Measurements from ENCODE around the gene EML6. TPM values are rescaled to one million over a fixed set of nuclear protein-coding genes. Genes with fewer than 3 reads are reported as not detected.

The EML6 gene
- total RNA-seq, 2 donors from 2014 or later: 0.46 to 10.7 TPM

DNA sequence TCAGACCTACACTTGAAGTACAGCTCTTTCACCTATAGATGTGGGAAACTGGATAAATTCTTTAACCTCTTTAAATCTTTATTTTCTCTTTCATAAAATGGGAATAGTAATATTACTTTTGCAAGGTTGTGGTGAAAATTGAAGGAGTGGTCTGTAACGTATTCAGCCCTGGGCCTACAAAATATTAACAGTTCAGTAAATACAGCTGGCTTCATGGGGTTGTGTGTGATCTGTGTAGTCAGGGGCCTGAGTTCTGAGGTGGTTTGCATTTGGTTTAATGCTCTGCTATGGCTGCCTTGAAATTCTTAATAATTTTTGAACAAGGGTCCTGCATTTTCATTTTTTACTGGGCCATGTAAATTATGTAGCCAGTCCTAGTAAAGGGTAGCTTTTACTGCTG, 16.8 kb upstream of the EML6 start:
- Histone ChIP-seq H3K4me1 (replicated peaks) (no peaks in the 10 kb centered on the region), H3K4me3 (no peak overlapping the region), H3K9me3 (no peaks in the 10 kb centered on the region), H3K36me3 (no peaks in the 10 kb centered on the region), H3K27me3 (replicated peaks; ENCODE audit: insufficient read depth) (no peaks in the 10 kb centered on the region), H3K27ac (no peak overlapping the region)
- 86% methylated on average over 1 of the region's 1 CpG for WGBS
- intact Hi-C loops (cut with DNase I): loop anchor here (10.0 kb wide), 2 partner anchors 372 to 502 kb away; a partner anchor contains a TSS
- DNase-seq (ENCODE audit: low spot score): no peak
- TF ChIP-seq POLR2AphosphoS5 (IDR thresholded peaks at IDR 0.05): no peak
- no peak for TF ChIP-seq POLR2A (IDR thresholded peaks at IDR 0.05)
- TF ChIP-seq, protein P1, sequence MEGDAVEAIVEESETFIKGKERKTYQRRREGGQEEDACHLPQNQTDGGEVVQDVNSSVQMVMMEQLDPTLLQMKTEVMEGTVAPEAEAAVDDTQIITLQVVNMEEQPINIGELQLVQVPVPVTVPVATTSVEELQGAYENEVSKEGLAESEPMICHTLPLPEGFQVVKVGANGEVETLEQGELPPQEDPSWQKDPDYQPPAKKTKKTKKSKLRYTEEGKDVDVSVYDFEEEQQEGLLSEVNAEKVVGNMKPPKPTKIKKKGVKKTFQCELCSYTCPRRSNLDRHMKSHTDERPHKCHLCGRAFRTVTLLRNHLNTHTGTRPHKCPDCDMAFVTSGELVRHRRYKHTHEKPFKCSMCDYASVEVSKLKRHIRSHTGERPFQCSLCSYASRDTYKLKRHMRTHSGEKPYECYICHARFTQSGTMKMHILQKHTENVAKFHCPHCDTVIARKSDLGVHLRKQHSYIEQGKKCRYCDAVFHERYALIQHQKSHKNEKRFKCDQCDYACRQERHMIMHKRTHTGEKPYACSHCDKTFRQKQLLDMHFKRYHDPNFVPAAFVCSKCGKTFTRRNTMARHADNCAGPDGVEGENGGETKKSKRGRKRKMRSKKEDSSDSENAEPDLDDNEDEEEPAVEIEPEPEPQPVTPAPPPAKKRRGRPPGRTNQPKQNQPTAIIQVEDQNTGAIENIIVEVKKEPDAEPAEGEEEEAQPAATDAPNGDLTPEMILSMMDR (IDR thresholded peaks at IDR 0.05): no peak

DNA sequence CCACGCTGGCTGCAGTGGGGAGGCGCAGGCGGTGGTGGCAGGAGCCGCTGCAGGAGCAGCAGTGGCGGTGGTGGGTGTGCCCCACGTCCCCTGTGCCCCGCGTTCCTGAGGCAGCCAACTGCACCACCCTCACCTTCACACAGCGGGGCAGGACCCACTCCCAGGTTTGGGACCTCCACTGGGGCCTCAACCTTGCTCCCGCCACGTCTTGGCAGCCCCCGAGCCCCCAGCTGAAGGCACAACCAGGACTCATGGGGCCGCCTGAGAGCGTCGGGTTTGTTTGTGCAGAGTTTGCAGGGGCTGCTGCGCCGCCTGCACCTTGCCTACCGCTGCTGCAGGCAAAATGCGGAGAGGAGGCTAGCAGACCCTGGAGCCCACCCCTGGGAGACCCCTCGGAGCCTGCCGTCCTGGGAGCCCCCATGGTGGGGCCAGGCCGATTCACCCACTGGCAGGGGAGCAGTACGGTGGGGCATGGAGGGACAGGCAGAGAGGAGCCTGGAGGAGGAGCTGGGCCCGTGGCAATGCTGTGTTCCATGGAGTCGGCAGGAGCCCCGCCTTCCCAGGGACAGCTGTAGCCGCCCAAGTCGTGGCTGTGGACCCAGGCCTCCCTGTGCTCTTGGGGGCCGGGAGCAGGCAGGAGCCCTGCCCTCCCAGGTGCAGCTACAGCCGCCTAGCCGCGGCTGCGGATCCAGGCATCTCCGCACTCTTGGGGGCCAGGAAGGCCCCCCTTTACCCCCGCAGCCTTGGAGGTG, 14.7 kb upstream of the EML6 start:
- 6% methylated on average over 28 of the region's 35 CpGs for WGBS
- Histone ChIP-seq H3K4me3 (peak overlapping the region; percentile 36 to 37), H3K27me3 (replicated peaks; ENCODE audit: insufficient read depth) (no peaks in the 10 kb centered on the region), H3K36me3 (no peaks in the 10 kb centered on the region), H3K4me1 (replicated peaks) (no peaks in the 10 kb centered on the region), H3K9me3 (no peaks in the 10 kb centered on the region), H3K27ac (peak overlapping the region; percentile 30 to 71)
- TF ChIP-seq POLR2A (IDR thresholded peaks at IDR 0.05): no peak
- TF ChIP-seq, protein P1 (IDR thresholded peaks at IDR 0.05): peak in 2 of 4 experiments; percentile 5 to 18
- intact Hi-C loops (cut with DNase I): loop anchor here (10.0 kb wide), 2 partner anchors 374 to 504 kb away; a partner anchor contains a TSS
- DNase-seq (ENCODE audit: low spot score): peak; percentile 47

DNA sequence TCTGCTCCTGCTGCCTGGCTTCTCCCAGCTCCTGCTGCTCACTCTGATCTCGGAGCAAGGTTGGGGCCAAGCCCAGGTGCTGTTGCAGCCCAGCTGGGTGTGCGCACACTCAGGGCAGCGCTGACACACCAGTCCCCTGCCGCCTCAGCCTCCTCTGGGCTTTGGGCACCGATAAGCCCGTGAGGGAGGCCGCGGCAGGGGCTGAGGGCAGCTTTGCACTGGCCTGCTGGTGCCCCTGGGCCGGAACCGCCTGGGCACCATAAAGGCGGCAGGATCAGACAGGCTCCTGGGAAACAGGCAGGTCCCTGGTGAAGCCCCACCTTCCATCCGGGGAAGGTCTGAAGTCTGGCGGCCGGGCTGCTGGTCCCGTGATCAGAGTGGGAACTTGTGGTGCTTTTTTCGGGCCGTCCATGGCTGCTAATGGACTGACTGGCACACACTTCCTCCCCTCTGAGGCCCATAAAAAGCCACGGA, 14.1 kb upstream of the EML6 start:
- no peaks in the 10 kb centered on the region for H3K36me3 ChIP-seq
- no peaks in the 10 kb centered on the region for H3K9me3 ChIP-seq
- peak overlapping the region; percentile 30 to 71 for H3K27ac ChIP-seq
- no peaks in the 10 kb centered on the region for H3K27me3 ChIP-seq (replicated peaks; ENCODE audit: insufficient read depth)
- TF ChIP-seq POLR2A (IDR thresholded peaks at IDR 0.05) (no peak), POLR2AphosphoS5 (IDR thresholded peaks at IDR 0.05) (no peak)
- TF ChIP-seq, protein P1 (IDR thresholded peaks at IDR 0.05): no peak
- H3K4me3 ChIP-seq: peak overlapping the region; percentile 36 to 37
- peak; percentile 52 for DNase-seq (ENCODE audit: low spot score)
- no peaks in the 10 kb centered on the region for H3K4me1 ChIP-seq (replicated peaks)
- 28% methylated on average over 17 of the region's 18 CpGs for WGBS
- intact Hi-C loops (cut with DNase I): loop anchor here (10.0 kb wide), 2 partner anchors 375 to 505 kb away; a partner anchor contains a TSS

DNA sequence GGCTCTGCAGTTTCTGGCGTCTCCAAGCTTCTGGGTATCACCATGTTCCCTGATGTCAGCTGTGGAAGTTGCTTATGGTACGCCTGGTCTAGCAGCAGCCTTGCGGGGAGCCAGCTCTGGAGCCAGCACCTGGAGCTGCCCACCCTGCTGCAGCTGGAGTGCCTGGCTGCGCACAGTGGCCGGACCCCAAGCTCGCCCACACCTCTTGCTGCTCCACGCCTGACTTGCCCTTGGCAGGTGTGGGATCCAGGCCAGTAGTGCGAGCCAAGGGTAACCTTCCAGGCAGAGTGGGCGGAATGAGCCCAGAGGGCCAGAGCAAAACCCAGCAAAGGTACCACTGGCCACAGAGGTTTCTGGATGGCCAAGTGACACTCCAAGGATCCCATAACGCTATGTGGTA, 13.2 kb upstream of the EML6 start:
- intact Hi-C loops (cut with DNase I): loop anchor here (5.0 kb wide), 1 partner anchor 603 kb away; no protein-coding TSS in a partner anchor

More for the DNA sequence above, 13.2 kb upstream of the EML6 start:
- H3K36me3 ChIP-seq: no peaks in the 10 kb centered on the region
- TF ChIP-seq POLR2A (IDR thresholded peaks at IDR 0.05) (no peak), POLR2AphosphoS5 (IDR thresholded peaks at IDR 0.05) (no peak)
- TF ChIP-seq, protein P1 (IDR thresholded peaks at IDR 0.05): no peak
- H3K27me3 ChIP-seq (replicated peaks; ENCODE audit: insufficient read depth): no peaks in the 10 kb centered on the region
- no peak overlapping the region for H3K27ac ChIP-seq
- no peak overlapping the region for H3K4me3 ChIP-seq
- no peaks in the 10 kb centered on the region for H3K4me1 ChIP-seq (replicated peaks)
- DNase-seq (ENCODE audit: low spot score): no peak
- H3K9me3 ChIP-seq: no peaks in the 10 kb centered on the region
- 83% methylated on average over 10 of the region's 10 CpGs for WGBS
